Thymus (tissue), 11 donors: ENCODE data around the gene TACO1. TPM values are rescaled to one million over a fixed set of nuclear protein-coding genes. Genes with fewer than 3 reads are reported as not detected.

Source experiments
- DNase-seq, 9 donors: peaks; one replicate each; pipeline ENCODE4 v3.0.0-alpha.2; 2013; ENCODE audit warnings: low spot score in 9 of 9, low read depth in 6 of 9, missing footprints in 1 of 9
- H3K27ac ChIP-seq, 2 donors: one replicate each; pipeline ENCODE4 v1.5.1; 2013; ENCODE audit warnings: control low read depth in 1 of 2, low read depth in 1 of 2, low read length in 1 of 2, mild to moderate bottlenecking in 1 of 2, moderate library complexity in 1 of 2
- H3K27me3 ChIP-seq, 2 donors: one replicate each; pipeline ENCODE4 v1.5.1; 2013; ENCODE audit warnings: low read length in 1 of 2; ENCODE audit not compliant: control insufficient read depth in 2 of 2, insufficient read depth in 1 of 2
- H3K36me3 ChIP-seq, 2 donors: one replicate each; pipeline ENCODE4 v1.5.1; 2013; ENCODE audit warnings: low read length in 1 of 2, mild to moderate bottlenecking in 1 of 2, moderate library complexity in 1 of 2; ENCODE audit not compliant: control insufficient read depth in 2 of 2, insufficient read depth in 2 of 2
- H3K4me1 ChIP-seq, 2 donors: one replicate each; pipeline ENCODE4 v1.5.1; 2013; ENCODE audit warnings: low read length in 2 of 2; ENCODE audit not compliant: control insufficient read depth in 2 of 2, insufficient read depth in 2 of 2
- H3K4me3 ChIP-seq, 2 donors: one replicate each; pipeline ENCODE4 v1.5.1; 2013; ENCODE audit warnings: low read length in 2 of 2, control low read depth in 1 of 2, mild to moderate bottlenecking in 1 of 2
- H3K9me3 ChIP-seq, 2 donors: one replicate each; pipeline ENCODE4 v1.5.1; 2013; ENCODE audit warnings: low read length in 1 of 2, mild to moderate bottlenecking in 1 of 2; ENCODE audit not compliant: control insufficient read depth in 2 of 2, insufficient read depth in 1 of 2
- WGBS: extraction: QIAGEN DNeasy Blood & Tissue Kit; methylation state at CpG from one replicate; pipeline ENCODE4 v1.1.7; 2013; 5-methylcytosine and 5-hydroxymethylcytosine counted together
- polyA plus RNA-seq: library from polyadenylated mRNA; stranded (reverse); fragments of 200-250 nt; gene quantifications from one replicate; pipeline ENCODE4 v1.2.3, GENCODE V29; 2013
- total RNA-seq: library from RNA; stranded (reverse); fragments of 120-200 nt; gene quantifications from one replicate; pipeline ENCODE4 v1.2.4, GENCODE V29; 2013
- donor health status: healthy.

Gene TACO1
- total and polyA plus RNA-seq, 2 donors: 10.1 to 14.2 TPM

GRCh38 chr17:63629627-63630026 lies 28.9 kb downstream of the TACO1 start:
- Histone ChIP-seq H3K36me3 (peaks cover 9 to 10% of the 10 kb centered on the region in 2 donors), H3K27ac (no peak overlapping the region), H3K27me3 (no peaks in the 10 kb centered on the region), H3K4me1 (peaks cover under 1 to 6% of the 10 kb centered on the region in 2 donors), H3K9me3 (no peaks in the 10 kb centered on the region), H3K4me3 (no peak overlapping the region)
- 100% methylated on average over 1 of the region's 1 CpG for WGBS
- DNase-seq: no peak

- no peak overlapping the region for H3K27ac ChIP-seq
- 95% methylated on average over 3 of the region's 3 CpGs for WGBS
- H3K36me3 ChIP-seq: peaks cover 12 to 16% of the 10 kb centered on the region in 2 donors
- no peak overlapping the region for H3K4me3 ChIP-seq
- H3K9me3 ChIP-seq: no peaks in the 10 kb centered on the region
- H3K27me3 ChIP-seq: no peaks in the 10 kb centered on the region
- peaks cover 0 to 6% of the 10 kb centered on the region in 2 donors for H3K4me1 ChIP-seq
- no peak for DNase-seq
Measured at GRCh38 chr17:63631062-63631461, 30.4 kb downstream of the TACO1 start.

GRCh38 chr17:63631626-63632025 lies 30.9 kb downstream of the TACO1 start:
- Histone ChIP-seq H3K4me3 (no peak overlapping the region), H3K36me3 (peaks cover 17 to 22% of the 10 kb centered on the region in 2 donors), H3K27ac (no peak overlapping the region), H3K27me3 (no peaks in the 10 kb centered on the region), H3K9me3 (no peaks in the 10 kb centered on the region), H3K4me1 (peaks cover 0 to 6% of the 10 kb centered on the region in 2 donors)
- no peak for DNase-seq
- WGBS: 98% methylated on average over 1 of the region's 1 CpG

- Histone ChIP-seq H3K4me3 (no peak overlapping the region), H3K9me3 (no peaks in the 10 kb centered on the region), H3K27ac (no peak overlapping the region), H3K27me3 (no peaks in the 10 kb centered on the region), H3K36me3 (peaks cover 21 to 28% of the 10 kb centered on the region in 2 donors), H3K4me1 (peaks cover 0 to 6% of the 10 kb centered on the region in 2 donors)
- no peak for DNase-seq
Measured at GRCh38 chr17:63633742-63634141, 33.0 kb downstream of the TACO1 start.

- DNase-seq: peak in 1 of 9 donors; percentile 17
- 77% methylated on average over 4 of the region's 4 CpGs for WGBS
- no peak overlapping the region for H3K4me3 ChIP-seq
- no peaks in the 10 kb centered on the region for H3K9me3 ChIP-seq
- peaks cover 18 to 28% of the 10 kb centered on the region in 2 donors for H3K36me3 ChIP-seq
- peaks cover 0 to 8% of the 10 kb centered on the region in 2 donors for H3K4me1 ChIP-seq
- no peak overlapping the region for H3K27ac ChIP-seq
- H3K27me3 ChIP-seq: no peaks in the 10 kb centered on the region
Measured at GRCh38 chr17:63634163-63634562, 33.5 kb downstream of the TACO1 start.

- Histone ChIP-seq H3K9me3 (no peaks in the 10 kb centered on the region), H3K4me3 (no peak overlapping the region), H3K36me3 (peaks cover 17 to 28% of the 10 kb centered on the region in 2 donors), H3K27me3 (no peaks in the 10 kb centered on the region), H3K27ac (no peak overlapping the region), H3K4me1 (peaks cover 0 to 10% of the 10 kb centered on the region in 2 donors)
- no peak for DNase-seq
- WGBS: 94% methylated on average over 1 of the region's 1 CpG
Measured at GRCh38 chr17:63634816-63635215, 34.1 kb downstream of the TACO1 start.

- no peak for DNase-seq
- Histone ChIP-seq H3K4me1 (peaks cover 0 to 10% of the 10 kb centered on the region in 2 donors), H3K9me3 (no peaks in the 10 kb centered on the region), H3K4me3 (no peak overlapping the region), H3K27ac (no peak overlapping the region), H3K27me3 (no peaks in the 10 kb centered on the region), H3K36me3 (peaks cover 17 to 28% of the 10 kb centered on the region in 2 donors)
- 96% methylated on average over 2 of the region's 2 CpGs for WGBS
Measured at GRCh38 chr17:63635290-63635689, 34.6 kb downstream of the TACO1 start.

GRCh38 chr17:63635787-63636186 lies 35.1 kb downstream of the TACO1 start:
- DNase-seq: no peak
- Histone ChIP-seq H3K4me1 (peaks cover 0 to 10% of the 10 kb centered on the region in 2 donors), H3K36me3 (peaks cover 17 to 28% of the 10 kb centered on the region in 2 donors), H3K9me3 (no peaks in the 10 kb centered on the region), H3K4me3 (no peak overlapping the region), H3K27me3 (no peaks in the 10 kb centered on the region), H3K27ac (no peak overlapping the region)
- WGBS: over 99% methylated on average over 2 of the region's 2 CpGs

GRCh38 chr17:63639125-63639524 lies 38.4 kb downstream of the TACO1 start:
- Histone ChIP-seq H3K4me1 (peaks cover 0 to 6% of the 10 kb centered on the region in 2 donors), H3K27me3 (no peaks in the 10 kb centered on the region), H3K36me3 (peaks cover 18 to 23% of the 10 kb centered on the region in 2 donors), H3K27ac (no peak overlapping the region), H3K4me3 (no peak overlapping the region), H3K9me3 (no peaks in the 10 kb centered on the region)
- DNase-seq: no peak
- WGBS: 71% methylated on average over 1 of the region's 1 CpG

- Histone ChIP-seq H3K27ac (no peak overlapping the region), H3K36me3 (peaks cover 15 to 18% of the 10 kb centered on the region in 2 donors), H3K4me3 (no peak overlapping the region), H3K4me1 (peaks cover 0 to 4% of the 10 kb centered on the region in 2 donors), H3K9me3 (no peaks in the 10 kb centered on the region), H3K27me3 (no peaks in the 10 kb centered on the region)
- WGBS: 86% methylated on average over 4 of the region's 4 CpGs
- DNase-seq: no peak
Measured at GRCh38 chr17:63640038-63640437, 39.3 kb downstream of the TACO1 start.
